HG03108 (cell line): ENCODE data around the gene BOK.
A peak's percentile ranks its signal among the peaks of the same experiment; 100 is the strongest.

Experiments
- ATAC-seq: cut with Tn5 transposase; IDR thresholded peaks from one replicate; pipeline ENCODE4 v1.9.1; 2021; ENCODE audit warnings: moderate library complexity; ENCODE audit not compliant: unreplicated experiment

The BOK gene

GRCh38 chr2:241598061-241598460 lies 39.5 kb downstream of the BOK start:
- ATAC-seq = no peak

- no peak for ATAC-seq
Measured at GRCh38 chr2:241598487-241598886, 39.9 kb downstream of the BOK start.

- ATAC-seq = no peak
Measured at GRCh38 chr2:241599615-241600014, 41.1 kb downstream of the BOK start.

GRCh38 chr2:241601841-241602240 lies 43.3 kb downstream of the BOK start:
- no peak for ATAC-seq

- no peak for ATAC-seq
Measured at GRCh38 chr2:241602720-241603119, 44.2 kb downstream of the BOK start.

GRCh38 chr2:241603686-241604085 lies 45.1 kb downstream of the BOK start:
- no peak for ATAC-seq

- no peak for ATAC-seq
Measured at GRCh38 chr2:241606186-241606585, 47.6 kb downstream of the BOK start.

GRCh38 chr2:241607162-241607885 lies 48.8 kb downstream of the BOK start:
- no peak for ATAC-seq

GRCh38 chr2:241608881-241609280 lies 50.3 kb downstream of the BOK start:
- no peak for ATAC-seq

GRCh38 chr2:241609859-241610793 lies 51.6 kb downstream of the BOK start:
- ATAC-seq = peak; percentile 95

GRCh38 chr2:241611062-241611461 lies 52.5 kb downstream of the BOK start:
- ATAC-seq = no peak

GRCh38 chr2:241612156-241613016 lies 53.8 kb downstream of the BOK start:
- no peak for ATAC-seq

GRCh38 chr2:241613017-241613780 lies 54.7 kb downstream of the BOK start:
- no peak for ATAC-seq

- ATAC-seq = no peak
Measured at GRCh38 chr2:241615041-241615440, 56.5 kb downstream of the BOK start.

GRCh38 chr2:241615522-241616052 lies 57.0 kb downstream of the BOK start:
- ATAC-seq = no peak

GRCh38 chr2:241616168-241617125 lies 57.9 kb downstream of the BOK start:
- ATAC-seq = no peak

GRCh38 chr2:241617431-241618154 lies 59.0 kb downstream of the BOK start:
- ATAC-seq = no peak

GRCh38 chr2:241618296-241618805 lies 59.8 kb downstream of the BOK start:
- no peak for ATAC-seq
